SK-N-MC (cell line): ENCODE data around the gene HNF1A.

Source experiments
- DNase-seq: peaks from one replicate; pipeline ENCODE4 v3.0.0-alpha.2; 2011; ENCODE audit warnings: low read depth, low spot score
- H3K27ac ChIP-seq: fragments of 200-600 bp; sonication (generic); 2 replicates; pipeline ENCODE4 v1.5.1; 2016; ENCODE audit warnings: mixed run types
- H3K36me3 ChIP-seq: fragments of 200-600 bp; sonication (generic); 2 replicates; pipeline ENCODE4 v1.6.1; 2017; ENCODE audit warnings: antibody characterized with exemption, low read length, mixed read lengths; ENCODE audit not compliant: insufficient read depth
- H3K4me3 ChIP-seq: fragments of 200-600 bp; sonication (generic); 2 replicates; pipeline ENCODE4 v1.5.1; 2016
- H3K9ac ChIP-seq: fragments of 200-600 bp; sonication (generic); 2 replicates; pipeline ENCODE4 v1.8.0; 2017; ENCODE audit warnings: mixed run types, mixed read lengths; ENCODE audit not compliant: insufficient read length
- H3K9me3 ChIP-seq: fragments of 200-600 bp; sonication (generic); 2 replicates; pipeline ENCODE4 v1.6.1; 2017; ENCODE audit warnings: low read depth, mild to moderate bottlenecking, antibody characterized with exemption, low read length, moderate library complexity, mixed read lengths
- EZH2 ChIP-seq: fragments of 200-600 bp; sonication (generic); IDR thresholded peaks from one replicate; pipeline ENCODE4 v1.6.1; 2017; ENCODE audit warnings: antibody characterized with exemption
- FOXP2 ChIP-seq: optimal IDR thresholded peaks from 2 replicates; pipeline ENCODE3; 2011; ENCODE audit warnings: mild to moderate bottlenecking, moderate library complexity; ENCODE audit not compliant: insufficient read depth; ENCODE audit errors: extremely low read length, control extremely low read depth
- POLR2AphosphoS5 ChIP-seq: IDR thresholded peaks from 2 replicates; pipeline ENCODE4 v1.6.1; 2012; ENCODE audit warnings: mild to moderate bottlenecking, low read depth, low read length, borderline replicate concordance

Gene HNF1A

GRCh38 chr12:120978296-120979219 is at the start of gene HNF1A:
Gene HNF1A, plus strand, starts transcription at chr12:120978543. Its CDS starts 226 bp downstream, at chr12:120978769.
- H3K27ac ChIP-seq: no peak within 1 kb of the TSS
- no peak for DNase-seq
- TF ChIP-seq POLR2AphosphoS5 (no peak), EZH2 (no peak), FOXP2 (no peak)
- no peak within 1 kb of the TSS for H3K4me3 ChIP-seq
- no peak within 1 kb of the TSS for H3K9ac ChIP-seq
- H3K9me3 ChIP-seq: no peaks in the 10 kb centered on the region
- no peaks in the 10 kb centered on the region for H3K36me3 ChIP-seq

- no peak for TF ChIP-seq FOXP2
- TF ChIP-seq POLR2AphosphoS5: no peak
- TF ChIP-seq EZH2: no peak
- Histone ChIP-seq H3K27ac (no peak overlapping the region), H3K36me3 (no peaks in the 10 kb centered on the region), H3K4me3 (no peak overlapping the region), H3K9ac (no peak overlapping the region), H3K9me3 (no peaks in the 10 kb centered on the region)
- DNase-seq: no peak
Measured at GRCh38 chr12:120928864-120929652, 49.3 kb upstream of the HNF1A start.

- Histone ChIP-seq H3K27ac (no peak overlapping the region), H3K9me3 (no peaks in the 10 kb centered on the region), H3K9ac (no peak overlapping the region), H3K36me3 (no peaks in the 10 kb centered on the region), H3K4me3 (no peak overlapping the region)
- TF ChIP-seq FOXP2: no peak
- no peak for TF ChIP-seq EZH2
- TF ChIP-seq POLR2AphosphoS5: no peak
- no peak for DNase-seq
Measured at GRCh38 chr12:120930032-120930431, 48.3 kb upstream of the HNF1A start.

- Histone ChIP-seq H3K36me3 (no peaks in the 10 kb centered on the region), H3K9ac (no peak overlapping the region), H3K4me3 (no peak overlapping the region), H3K27ac (no peak overlapping the region), H3K9me3 (no peaks in the 10 kb centered on the region)
- no peak for TF ChIP-seq POLR2AphosphoS5
- TF ChIP-seq FOXP2: no peak
- no peak for TF ChIP-seq EZH2
- DNase-seq: no peak
Measured at GRCh38 chr12:120932058-120932457, 46.3 kb upstream of the HNF1A start.

- no peak for DNase-seq
- Histone ChIP-seq H3K9me3 (no peaks in the 10 kb centered on the region), H3K36me3 (no peaks in the 10 kb centered on the region), H3K27ac (no peak overlapping the region), H3K9ac (no peak overlapping the region), H3K4me3 (no peak overlapping the region)
- TF ChIP-seq FOXP2 (no peak), EZH2 (no peak), POLR2AphosphoS5 (no peak)
Measured at GRCh38 chr12:120932956-120933526, 45.3 kb upstream of the HNF1A start.

- H3K9ac ChIP-seq: no peak overlapping the region
- DNase-seq: no peak
- no peak overlapping the region for H3K27ac ChIP-seq
- no peaks in the 10 kb centered on the region for H3K36me3 ChIP-seq
- no peaks in the 10 kb centered on the region for H3K9me3 ChIP-seq
- TF ChIP-seq EZH2 (no peak), FOXP2 (no peak), POLR2AphosphoS5 (no peak)
- H3K4me3 ChIP-seq: no peak overlapping the region
Measured at GRCh38 chr12:120933786-120934185, 44.6 kb upstream of the HNF1A start.

- TF ChIP-seq POLR2AphosphoS5 (no peak), EZH2 (no peak), FOXP2 (no peak)
- no peak overlapping the region for H3K27ac ChIP-seq
- DNase-seq: no peak
- no peak overlapping the region for H3K9ac ChIP-seq
- H3K4me3 ChIP-seq: no peak overlapping the region
- H3K36me3 ChIP-seq: no peaks in the 10 kb centered on the region
- H3K9me3 ChIP-seq: no peaks in the 10 kb centered on the region
Measured at GRCh38 chr12:120936197-120936596, 42.1 kb upstream of the HNF1A start.

GRCh38 chr12:120938496-120938895 is 39.8 kb upstream of the HNF1A start:
- no peak for TF ChIP-seq POLR2AphosphoS5
- no peak for TF ChIP-seq FOXP2
- no peak for TF ChIP-seq EZH2
- H3K36me3 ChIP-seq: no peaks in the 10 kb centered on the region
- DNase-seq: no peak
- H3K9me3 ChIP-seq: no peaks in the 10 kb centered on the region
- H3K4me3 ChIP-seq: no peak overlapping the region
- no peak overlapping the region for H3K9ac ChIP-seq
- no peak overlapping the region for H3K27ac ChIP-seq
